AG04449 (cell line): ENCODE measurements around the gene TARM1.

ENCODE experiments used
- CTCF ChIA-PET: fragments of 350-600 bp; formaldehyde crosslinking; extraction: SDS; loops from one replicate; lab custom pipeline; 2021; ENCODE audit warnings: antibody characterized with exemption; lab: Yijun Ruan, JAX
- POLR2A ChIA-PET: fragments of 400-600, 350-600 bp; formaldehyde crosslinking; extraction: SDS; loops from one replicate; lab custom pipeline; 2020; ENCODE audit warnings: antibody characterized with exemption, inconsistent platforms; lab: Yijun Ruan, JAX
- DNase-seq: peaks from one replicate; pipeline ENCODE4 v3.0.0-alpha.2; 2010; ENCODE audit warnings: low read depth, low spot score
- H3K4me3 ChIP-seq: 2 replicates; pipeline ENCODE4 v1.5.1; 2011; ENCODE audit warnings: low read depth, mild to moderate bottlenecking, control low read depth, low read length
- TF ChIP-seq, protein P1 (sequence below): IDR thresholded peaks from one replicate; pipeline ENCODE4 v1.5.1; 2011; ENCODE audit warnings: mild to moderate bottlenecking, moderate library complexity, low read length, control low read depth, inconsistent platforms; ENCODE audit not compliant: insufficient read depth; ENCODE audit errors: missing control alignments

TARM1 gene

GRCh38 chr19:54125713-54126112 lies 44.5 kb upstream of the TARM1 start:
- ChIA-PET CTCF (no interaction called here), POLR2A (no interaction called here)
- no peak overlapping the region for H3K4me3 ChIP-seq
- no peak for DNase-seq
- TF ChIP-seq, protein P1, sequence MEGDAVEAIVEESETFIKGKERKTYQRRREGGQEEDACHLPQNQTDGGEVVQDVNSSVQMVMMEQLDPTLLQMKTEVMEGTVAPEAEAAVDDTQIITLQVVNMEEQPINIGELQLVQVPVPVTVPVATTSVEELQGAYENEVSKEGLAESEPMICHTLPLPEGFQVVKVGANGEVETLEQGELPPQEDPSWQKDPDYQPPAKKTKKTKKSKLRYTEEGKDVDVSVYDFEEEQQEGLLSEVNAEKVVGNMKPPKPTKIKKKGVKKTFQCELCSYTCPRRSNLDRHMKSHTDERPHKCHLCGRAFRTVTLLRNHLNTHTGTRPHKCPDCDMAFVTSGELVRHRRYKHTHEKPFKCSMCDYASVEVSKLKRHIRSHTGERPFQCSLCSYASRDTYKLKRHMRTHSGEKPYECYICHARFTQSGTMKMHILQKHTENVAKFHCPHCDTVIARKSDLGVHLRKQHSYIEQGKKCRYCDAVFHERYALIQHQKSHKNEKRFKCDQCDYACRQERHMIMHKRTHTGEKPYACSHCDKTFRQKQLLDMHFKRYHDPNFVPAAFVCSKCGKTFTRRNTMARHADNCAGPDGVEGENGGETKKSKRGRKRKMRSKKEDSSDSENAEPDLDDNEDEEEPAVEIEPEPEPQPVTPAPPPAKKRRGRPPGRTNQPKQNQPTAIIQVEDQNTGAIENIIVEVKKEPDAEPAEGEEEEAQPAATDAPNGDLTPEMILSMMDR: no peak

GRCh38 chr19:54124393-54124792 lies 43.2 kb upstream of the TARM1 start:
- H3K4me3 ChIP-seq: no peak overlapping the region
- POLR2A ChIA-PET: interaction anchor here (1.5 kb wide), 1 partner anchor 13 kb away, joined by 9 read pairs; the partner anchor contains the start of gene CNOT3
- DNase-seq: no peak
- TF ChIP-seq, protein P1: no peak
- CTCF ChIA-PET: no interaction called here

DNA sequence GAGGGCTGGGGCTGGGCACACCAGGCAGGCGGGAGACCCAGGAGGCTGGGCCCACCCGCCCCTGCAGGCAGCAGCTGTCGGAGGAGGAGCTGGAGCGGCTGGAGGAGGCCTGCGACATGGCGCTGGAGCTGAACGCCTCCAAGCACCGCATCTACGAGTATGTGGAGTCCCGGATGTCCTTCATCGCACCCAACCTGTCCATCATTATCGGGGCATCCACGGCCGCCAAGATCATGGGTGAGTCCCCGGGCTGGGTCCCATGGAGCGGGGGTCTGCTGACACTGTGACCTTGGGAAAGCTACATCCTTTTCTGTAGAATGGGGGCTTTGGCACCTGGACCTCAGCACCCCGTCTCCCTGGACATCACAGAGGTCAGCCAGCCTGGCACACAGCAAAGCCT lies 42.5 kb upstream of the TARM1 start:
- TF ChIP-seq, protein P1: no peak
- DNase-seq: no peak
- CTCF ChIA-PET: no interaction called here
- POLR2A ChIA-PET: interaction anchor here (1.5 kb wide), 1 partner anchor 13 kb away, joined by 9 read pairs; the partner anchor contains the start of gene CNOT3
- H3K4me3 ChIP-seq: no peak overlapping the region

GRCh38 chr19:54121259-54121658 lies 40.1 kb upstream of the TARM1 start:
- no peak for DNase-seq
- CTCF ChIA-PET: no interaction called here
- TF ChIP-seq, protein P1: no peak
- H3K4me3 ChIP-seq: no peak overlapping the region
- POLR2A ChIA-PET: no interaction called here

DNA sequence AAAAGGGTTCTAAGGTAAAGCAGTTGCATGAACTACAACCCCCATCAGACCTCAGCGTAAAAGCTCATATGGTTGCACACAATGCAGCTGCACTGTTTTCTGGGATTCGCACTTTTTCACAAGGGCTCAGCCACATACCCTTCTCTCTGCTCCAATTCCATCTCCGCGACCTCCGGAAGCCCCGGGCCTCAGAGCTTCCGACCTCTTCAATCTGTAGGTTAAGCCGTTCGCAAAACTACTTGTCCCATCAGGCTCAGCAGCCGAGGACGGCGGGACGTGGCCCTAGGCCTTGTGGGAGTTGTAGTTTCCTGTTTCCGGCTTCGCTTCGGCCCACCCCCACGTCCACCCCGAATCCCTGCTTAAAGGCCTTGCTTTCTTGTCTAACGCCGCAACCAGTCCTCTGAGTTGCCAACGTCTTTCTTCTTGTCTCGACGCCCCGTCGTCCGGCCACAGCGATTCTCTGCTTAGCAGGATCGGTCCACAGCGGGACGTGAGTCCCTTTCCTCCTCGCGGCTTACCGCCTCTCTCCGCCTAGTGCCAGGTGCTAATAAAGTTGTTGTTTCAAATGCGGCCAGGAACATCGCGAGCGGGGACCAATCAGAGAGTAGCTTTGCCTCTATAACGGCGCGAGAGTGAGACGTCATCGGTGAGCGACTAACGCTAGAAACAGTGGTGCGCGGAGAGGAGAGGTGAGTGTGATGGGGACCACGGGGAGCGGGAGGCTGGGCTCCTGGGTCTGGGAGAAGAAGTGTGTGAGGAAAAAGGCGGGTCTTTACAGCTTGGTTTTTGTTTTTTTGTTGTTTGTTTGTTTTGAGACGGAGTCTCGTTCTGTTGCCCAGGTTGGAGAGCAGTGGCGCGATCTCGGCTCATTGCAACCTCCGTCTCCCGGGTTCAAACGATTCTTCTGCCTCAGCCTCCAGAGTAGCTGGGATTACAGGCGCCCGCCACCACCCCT lies 34.2 kb upstream of the TARM1 start, which contains the start of the genes PRPF31 and TFPT:
Gene PRPF31, plus strand, starts transcription at position 646 of the 955 bp plus-strand sequence. CDS start 2,525 bp downstream, outside the sequence.
Gene TFPT, minus strand, starts transcription at position 549 of the 955 bp plus-strand sequence. Its CDS starts 388 bp downstream, at position 161.
- peak within 1 kb of the TSS; percentile 83 for H3K4me3 ChIP-seq
- POLR2A ChIA-PET: interaction anchor here (0.8 to 2.5 kb wide), 7 partner anchors 9 to 74 kb away, joined by 3 to 21 read pairs (median 3); partner anchors contain the start of genes CNOT3, MBOAT7 and NDUFA3
- CTCF ChIA-PET: no interaction called here
- TF ChIP-seq, protein P1: no peak
- DNase-seq: peak; percentile 87
